B cell (primary cell): ENCODE data around the gene WNT9B. TPM values are rescaled to one million over a fixed set of nuclear protein-coding genes. Genes with fewer than 3 reads are reported as not detected.

ENCODE experiments used
- ATAC-seq: fragments of 200-7000 bp; cut with Tn5 transposase; one replicate; pipeline ENCODE4 v1.10.0; 2021; ENCODE audit warnings: low read depth, mild to moderate bottlenecking, moderate number of reproducible peaks, moderate library complexity
- CTCF ChIA-PET: fragments of 350-600 bp; sonication (Branson Sonifier 250); formaldehyde crosslinking; loops from one replicate; lab custom pipeline; 2021; ENCODE audit warnings: antibody characterized with exemption, inconsistent platforms; lab: Charles Lee
- POLR2A ChIA-PET: fragments of 350-600 bp; sonication (Branson Sonifier 250); formaldehyde crosslinking; loops from one replicate; lab custom pipeline; 2021; ENCODE audit warnings: antibody characterized with exemption; lab: Charles Lee
- DNase-seq: peaks from one replicate; pipeline ENCODE4 v3.0.0; 2013
- H2AFZ ChIP-seq: 2 replicates; pipeline ENCODE4 v1.6.1; 2012; ENCODE audit warnings: mild to moderate bottlenecking, low read depth, low read length; ENCODE audit not compliant: insufficient read depth, poor library complexity, severe bottlenecking
- H3K27ac ChIP-seq, 2 donors: 1 replicate in 1 of 2; 2 replicates in 1 of 2; pipeline ENCODE4 v1.5.1; 2012 to 2013; ENCODE audit warnings: low read length in 2 of 2, mild to moderate bottlenecking in 2 of 2, moderate library complexity in 1 of 2
- H3K27me3 ChIP-seq, 4 experiments: fragments of 200-600 bp in 1 of 4; sonication (generic) in 1 of 4; replicated peaks in 1 of 4; 1 replicate in 2 of 4; 2 replicates in 2 of 4; pipeline versions ENCODE4 v1.6.1 to v1.7.0; 2013 to 2016; ENCODE audit warnings: low read length in 3 of 4, mild to moderate bottlenecking in 2 of 4, mixed read lengths in 1 of 4, moderate library complexity in 1 of 4; ENCODE audit not compliant: insufficient read depth in 4 of 4, control insufficient read depth in 3 of 4; ENCODE audit errors: control extremely low read depth in 1 of 4
- H3K36me3 ChIP-seq, 2 experiments: replicated peaks in 1 of 2; 1 replicate in 1 of 2; 2 replicates in 1 of 2; pipeline versions ENCODE4 v1.6.1 to v1.7.1; 2013; ENCODE audit warnings: low read length in 1 of 2; ENCODE audit not compliant: insufficient read depth in 2 of 2, control insufficient read depth in 1 of 2; ENCODE audit errors: control extremely low read depth in 1 of 2, extremely low read depth in 1 of 2
- H3K4me1 ChIP-seq, 2 donors: fragments of 200-600 bp in 1 of 2; sonication (generic) in 1 of 2; 1 replicate in 1 of 2; 2 replicates in 1 of 2; pipeline versions ENCODE4 v1.5.1 to v1.6.1; 2013 to 2017; ENCODE audit warnings: low read length in 2 of 2; ENCODE audit not compliant: control insufficient read depth in 2 of 2, insufficient read depth in 2 of 2
- H3K4me2 ChIP-seq: replicated peaks from 2 replicates; pipeline ENCODE3; 2012; ENCODE audit warnings: mild to moderate bottlenecking, low read depth, low read length; ENCODE audit not compliant: poor library complexity, severe bottlenecking
- H3K4me3 ChIP-seq, 5 experiments: fragments of 200-600 bp in 1 of 5; sonication (generic) in 1 of 5; 1 replicate in 3 of 5; 2 replicates in 2 of 5; pipeline versions ENCODE4 v1.5.1 to v1.7.0; 2011 to 2016; ENCODE audit warnings: low read length in 4 of 5, mild to moderate bottlenecking in 4 of 5, low read depth in 2 of 5, control low read depth in 1 of 5, moderate library complexity in 1 of 5; ENCODE audit not compliant: insufficient read depth in 1 of 5; ENCODE audit errors: control extremely low read depth in 1 of 5, extremely low read depth in 1 of 5
- H3K79me2 ChIP-seq: fragments of 200-600 bp; sonication (generic); one replicate; pipeline ENCODE4 v1.6.0; 2016; ENCODE audit warnings: low read length; ENCODE audit not compliant: control insufficient read depth, insufficient read depth
- H3K9ac ChIP-seq: fragments of 200-600 bp; sonication (generic); 2 replicates; pipeline ENCODE4 v1.6.1; 2017; ENCODE audit warnings: mild to moderate bottlenecking, low read length, moderate library complexity
- H3K9me3 ChIP-seq, 3 donors: one replicate each; pipeline versions ENCODE4 v1.6.1 to v1.7.1; 2013; ENCODE audit warnings: low read length in 2 of 3; ENCODE audit not compliant: control insufficient read depth in 2 of 3, insufficient read depth in 1 of 3; ENCODE audit errors: control extremely low read depth in 1 of 3
- H4K20me1 ChIP-seq: 2 replicates; pipeline ENCODE4 v1.6.0; 2012; ENCODE audit warnings: mild to moderate bottlenecking, low read length; ENCODE audit not compliant: insufficient read depth, control insufficient read depth, poor library complexity, severe bottlenecking
- H3K27ac Mint-ChIP-seq: one replicate; pipeline ENCODE4 v1.8.0; 2021; ENCODE audit warnings: mixed read lengths
- H3K27me3 Mint-ChIP-seq: one replicate; pipeline ENCODE4 v1.8.0; 2021; ENCODE audit warnings: mixed read lengths
- H3K4me1 Mint-ChIP-seq: one replicate; pipeline ENCODE4 v1.8.0; 2021; ENCODE audit warnings: mixed read lengths
- H3K4me3 Mint-ChIP-seq: one replicate; pipeline ENCODE4 v1.8.0; 2021; ENCODE audit warnings: mixed read lengths
- H3K9me3 Mint-ChIP-seq: one replicate; pipeline ENCODE4 v1.8.0; 2022; ENCODE audit warnings: mixed read lengths; ENCODE audit not compliant: insufficient read depth
- CTCF ChIP-seq: fragments of 200-600 bp; IDR thresholded peaks from one replicate; pipeline ENCODE4 v1.8.0; 2022; ENCODE audit warnings: antibody characterized with exemption, mild to moderate bottlenecking
- EZH2 ChIP-seq: IDR thresholded peaks from 2 replicates; pipeline ENCODE4 v1.6.1; 2012; ENCODE audit warnings: borderline replicate concordance, low read depth, mild to moderate bottlenecking, moderate library complexity, low read length; ENCODE audit not compliant: insufficient read depth, poor library complexity, severe bottlenecking
- WGBS: methylation state at CpG from one replicate; pipeline ENCODE4 v1.1.5; 2013; ENCODE audit warnings: missing lambda C conversion rate; ENCODE audit not compliant: insufficient coverage; 5-methylcytosine and 5-hydroxymethylcytosine counted together
- intact Hi-C: fragments of 100-400 bp; cut with micrococcal nuclease; formaldehyde crosslinking; loops from one replicate; pipeline ENCODE4 v1.10.0; 2022
- polyA plus RNA-seq: library from polyadenylated mRNA; depleted of rRNA; stranded (reverse); fragments of >200 nt; gene quantifications from 2 replicates; pipeline ENCODE4 v1.2.3, GENCODE V29; 2012
- total RNA-seq, 2 donors: library from RNA; stranded (reverse); fragments of 120-200 nt in 1 of 2; gene quantifications; 1 replicate in 1 of 2; 2 replicates in 1 of 2; pipeline versions ENCODE4 v1.2.3 to v1.2.4, GENCODE V29; 2013 to 2022

WNT9B gene
- total and polyA plus RNA-seq, 2 donors (not counting 1 experiment from before 2014, with no cell fraction given): not detected

GRCh38 chr17:46857600-46857999 lies 6.2 kb downstream of the WNT9B start:
- ATAC-seq: no peak
- H3K27me3 Mint-ChIP-seq: peaks cover 42% of the 10 kb centered on the region
- Histone ChIP-seq H3K4me2 (no peak overlapping the region), H2AFZ (no peak overlapping the region), H3K9ac (no peak overlapping the region), H3K36me3 (no peaks in the 10 kb centered on the region), H3K4me1 (peaks cover 0 to 3% of the 10 kb centered on the region in 2 donors), H3K9me3 (peaks cover 0 to 2% (median 0%) of the 10 kb centered on the region in 3 donors), H3K27me3 (peaks cover 2 to 29% (median 11%) of the 10 kb centered on the region in 4 experiments), H3K79me2 (no peaks in the 10 kb centered on the region), H4K20me1 (no peaks in the 10 kb centered on the region), H3K4me3 (no peak overlapping the region), H3K27ac (no peak overlapping the region)
- ChIA-PET CTCF (no interaction called here), POLR2A (interaction anchor here (0.6 kb wide), 1 partner anchor 792 kb away, joined by 3 read pairs; the partner anchor contains the start of gene KPNB1)
- TF ChIP-seq EZH2 (no peak), CTCF (no peak)
- H3K27ac Mint-ChIP-seq: no peak overlapping the region
- intact Hi-C loops: no loop called here
- no CpG with 5 or more reads among the region's 1 CpG for WGBS
- no peak for DNase-seq
- no peaks in the 10 kb centered on the region for H3K9me3 Mint-ChIP-seq
- H3K4me3 Mint-ChIP-seq: no peak overlapping the region
- peaks cover 4% of the 10 kb centered on the region for H3K4me1 Mint-ChIP-seq

- ATAC-seq (no peak), DNase-seq (no peak)
- no peaks in the 10 kb centered on the region for H3K4me1 Mint-ChIP-seq
- ChIA-PET CTCF (interaction anchor here (0.5 kb wide), 1 partner anchor 1176 kb away, joined by 3 read pairs; no protein-coding TSS in a partner anchor), POLR2A (no interaction called here)
- H3K27ac ChIP-seq: no peak overlapping the region
- intact Hi-C loops: no loop called here
- no peaks in the 10 kb centered on the region for H3K36me3 ChIP-seq
- no peak overlapping the region for H3K4me3 ChIP-seq
- H3K4me1 ChIP-seq: peaks cover 0 to 1% of the 10 kb centered on the region in 2 donors
- H4K20me1 ChIP-seq: no peaks in the 10 kb centered on the region
- no peaks in the 10 kb centered on the region for H3K9me3 ChIP-seq
- 91% methylated on average over 5 of the region's 5 CpGs for WGBS
- H3K79me2 ChIP-seq: no peaks in the 10 kb centered on the region
- no peak for TF ChIP-seq EZH2
- TF ChIP-seq CTCF: no peak
- H3K9ac ChIP-seq: no peak overlapping the region
- no peak overlapping the region for H3K4me2 ChIP-seq
- H3K27me3 Mint-ChIP-seq: peaks cover 40% of the 10 kb centered on the region
- no peaks in the 10 kb centered on the region for H3K9me3 Mint-ChIP-seq
- no peak overlapping the region for H2AFZ ChIP-seq
- no peak overlapping the region for H3K4me3 Mint-ChIP-seq
- H3K27ac Mint-ChIP-seq: no peak overlapping the region
- H3K27me3 ChIP-seq: peaks cover 0 to 33% (median 1%) of the 10 kb centered on the region in 4 experiments
These were observed 8.6 kb downstream of the WNT9B start for GRCh38 chr17:46859996-46860395.
